ENCODE data around the gene NTN5.

GRCh38 chr19:48683349-48683748 lies 10.5 kb upstream of the NTN5 start:
- TF ChIP-seq CTCF (conservative IDR thresholded peaks at IDR 0.05; ENCODE audit: low read length) (no peak), EZH2phosphoT487 (IDR thresholded peaks at IDR 0.05; ENCODE audit: borderline replicate concordance, low read depth, low read length) (no peak)
